H1 (cell line): ENCODE measurements around the gene TRIM44.

Experiments used
- CBX8 ChIP-seq: fragments of 300-800, 300-1000 bp; sonication (generic); IDR thresholded peaks from 2 replicates; pipeline ENCODE4 v1.7.1; 2016; ENCODE audit warnings: low read depth, low read length, borderline replicate concordance
- CHD2 ChIP-seq: IDR thresholded peaks from 2 replicates; pipeline ENCODE4 v1.6.1; 2012; ENCODE audit warnings: low read length, improper control_type of control experiment
- POLR2AphosphoS5 ChIP-seq: IDR thresholded peaks from 2 replicates; pipeline ENCODE4 v1.6.1; 2011; ENCODE audit warnings: low read depth, low read length
- TF ChIP-seq, protein P1 (sequence below), 3 experiments: IDR thresholded peaks; 1 replicate in 2 of 3; 2 replicates in 1 of 3; pipeline versions ENCODE4 v1.5.1 to v1.6.1; 2011; ENCODE audit warnings: low read length in 3 of 3, mild to moderate bottlenecking in 3 of 3, inconsistent platforms in 2 of 3, low read depth in 1 of 3, moderate library complexity in 1 of 3; ENCODE audit not compliant: insufficient read depth in 1 of 3; ENCODE audit errors: control extremely low read depth in 1 of 3
- TF ChIP-seq, protein P2 (sequence below): IDR thresholded peaks from 2 replicates; pipeline ENCODE4 v1.6.1; 2011; ENCODE audit warnings: low read depth, mild to moderate bottlenecking, low read length; ENCODE audit not compliant: insufficient read depth

DNA sequence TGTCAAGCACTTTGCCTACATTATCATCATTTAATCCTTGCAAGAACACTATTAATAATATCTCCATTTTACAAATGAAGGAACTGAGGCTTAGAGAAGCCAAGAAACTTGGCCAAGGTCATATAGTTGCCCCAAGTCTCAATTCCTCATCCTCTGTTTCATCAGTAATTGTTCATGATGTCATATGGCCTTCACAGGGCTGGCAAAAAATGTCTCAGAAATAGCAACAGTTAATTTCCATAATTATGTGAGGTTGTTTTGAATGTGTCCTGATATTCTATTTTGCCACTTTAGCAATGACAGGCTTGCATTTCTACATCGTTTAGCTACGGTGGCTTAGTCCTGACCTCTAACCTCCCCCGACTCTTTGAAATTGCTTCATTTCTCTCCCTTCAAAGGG is 20.6 kb upstream of the TRIM44 start:
- TF ChIP-seq, protein P1, sequence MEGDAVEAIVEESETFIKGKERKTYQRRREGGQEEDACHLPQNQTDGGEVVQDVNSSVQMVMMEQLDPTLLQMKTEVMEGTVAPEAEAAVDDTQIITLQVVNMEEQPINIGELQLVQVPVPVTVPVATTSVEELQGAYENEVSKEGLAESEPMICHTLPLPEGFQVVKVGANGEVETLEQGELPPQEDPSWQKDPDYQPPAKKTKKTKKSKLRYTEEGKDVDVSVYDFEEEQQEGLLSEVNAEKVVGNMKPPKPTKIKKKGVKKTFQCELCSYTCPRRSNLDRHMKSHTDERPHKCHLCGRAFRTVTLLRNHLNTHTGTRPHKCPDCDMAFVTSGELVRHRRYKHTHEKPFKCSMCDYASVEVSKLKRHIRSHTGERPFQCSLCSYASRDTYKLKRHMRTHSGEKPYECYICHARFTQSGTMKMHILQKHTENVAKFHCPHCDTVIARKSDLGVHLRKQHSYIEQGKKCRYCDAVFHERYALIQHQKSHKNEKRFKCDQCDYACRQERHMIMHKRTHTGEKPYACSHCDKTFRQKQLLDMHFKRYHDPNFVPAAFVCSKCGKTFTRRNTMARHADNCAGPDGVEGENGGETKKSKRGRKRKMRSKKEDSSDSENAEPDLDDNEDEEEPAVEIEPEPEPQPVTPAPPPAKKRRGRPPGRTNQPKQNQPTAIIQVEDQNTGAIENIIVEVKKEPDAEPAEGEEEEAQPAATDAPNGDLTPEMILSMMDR (IDR thresholded peaks at IDR 0.05; ENCODE audit: control extremely low read depth in 1 of 3, insufficient read depth in 1 of 3, low read depth in 1 of 3, low read length in 3 of 3) = no peak
- no peak for TF ChIP-seq CHD2
- TF ChIP-seq, protein P2, sequence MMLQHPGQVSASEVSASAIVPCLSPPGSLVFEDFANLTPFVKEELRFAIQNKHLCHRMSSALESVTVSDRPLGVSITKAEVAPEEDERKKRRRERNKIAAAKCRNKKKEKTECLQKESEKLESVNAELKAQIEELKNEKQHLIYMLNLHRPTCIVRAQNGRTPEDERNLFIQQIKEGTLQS = no peak
- no peak for TF ChIP-seq POLR2AphosphoS5
- no peak for TF ChIP-seq CBX8
